ENCODE results near the gene CD300LB.
"Not testable (repeated sequence)": the region's sequence is repeated elsewhere in the genome, so short reads cannot be mapped to it uniquely, and the experiment has no call there.

CD300LB gene

DNA sequence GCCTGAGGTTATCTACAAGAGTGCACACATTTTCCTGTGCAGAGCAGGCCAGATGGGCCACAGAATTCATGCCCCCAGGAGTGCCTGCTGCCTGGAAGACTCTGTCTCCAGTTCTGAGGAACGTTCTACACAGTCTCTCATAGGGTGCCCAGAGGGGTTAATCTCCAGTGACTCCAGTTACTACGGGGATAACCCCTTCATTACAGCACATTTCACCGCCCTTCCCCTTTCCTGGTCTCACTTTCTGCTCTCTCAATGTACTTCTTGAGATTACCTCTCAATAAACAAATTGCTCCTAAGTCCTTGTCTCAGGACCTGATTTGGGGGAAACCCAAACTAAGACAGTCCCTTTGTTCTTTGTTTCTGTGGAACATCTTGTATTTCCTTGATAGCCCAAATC lies 30.3 kb upstream of the CD300LB start:
- no peaks in the 10 kb centered on the region for H3K9me3 ChIP-seq
- in situ Hi-C loops (cut with MboI; ENCODE audit: low sequenced_read_pairs), result no loop called here
- no peak overlapping the region for H3K4me3 ChIP-seq
- H3K4me1 ChIP-seq, result no peaks in the 10 kb centered on the region
- DNase-seq (ENCODE audit: low spot score in 2 of 2), result no peak
- H3K36me3 ChIP-seq (replicated peaks), result no peaks in the 10 kb centered on the region
- H3K27me3 ChIP-seq (ENCODE audit: low read depth), result no peaks in the 10 kb centered on the region

DNA sequence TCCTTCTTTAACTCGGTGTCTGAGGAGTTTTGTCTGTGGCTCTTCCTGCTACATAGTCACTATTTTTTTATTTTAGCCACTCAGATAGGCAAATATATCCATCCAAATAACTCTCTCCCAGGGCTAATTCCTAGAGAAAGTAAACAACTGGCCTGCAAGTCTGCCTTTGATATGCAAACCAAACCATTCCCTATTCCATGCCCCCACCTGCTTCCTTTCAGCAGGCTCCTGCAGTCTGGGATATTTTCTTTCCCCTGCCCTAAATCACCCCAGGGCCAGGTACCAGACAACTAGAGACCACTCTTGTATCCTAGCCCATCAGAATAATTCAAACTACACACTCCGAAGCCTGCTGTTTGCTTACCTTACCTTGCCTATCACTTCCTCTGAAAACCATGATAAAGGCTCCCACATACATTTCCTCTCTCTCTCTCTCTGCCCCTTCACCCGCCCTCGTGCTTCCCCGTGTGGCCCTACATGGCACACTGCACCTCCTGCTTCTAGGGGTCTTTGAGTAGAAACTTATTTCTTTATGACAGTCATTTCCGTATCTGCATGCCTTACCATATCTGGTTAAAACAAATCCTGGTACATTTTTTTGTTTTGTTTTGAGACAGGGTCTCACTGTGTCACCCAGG lies 27.7 kb upstream of the CD300LB start:
- H3K36me3 ChIP-seq (replicated peaks), result no peaks in the 10 kb centered on the region
- H3K27me3 ChIP-seq (ENCODE audit: low read depth), result no peaks in the 10 kb centered on the region
- DNase-seq (ENCODE audit: low spot score in 2 of 2), result no peak
- no peaks in the 10 kb centered on the region for H3K4me1 ChIP-seq
- in situ Hi-C loops (cut with MboI; ENCODE audit: low sequenced_read_pairs), result no loop called here
- H3K9me3 ChIP-seq, result no peaks in the 10 kb centered on the region
- H3K4me3 ChIP-seq, result no peak overlapping the region

DNA sequence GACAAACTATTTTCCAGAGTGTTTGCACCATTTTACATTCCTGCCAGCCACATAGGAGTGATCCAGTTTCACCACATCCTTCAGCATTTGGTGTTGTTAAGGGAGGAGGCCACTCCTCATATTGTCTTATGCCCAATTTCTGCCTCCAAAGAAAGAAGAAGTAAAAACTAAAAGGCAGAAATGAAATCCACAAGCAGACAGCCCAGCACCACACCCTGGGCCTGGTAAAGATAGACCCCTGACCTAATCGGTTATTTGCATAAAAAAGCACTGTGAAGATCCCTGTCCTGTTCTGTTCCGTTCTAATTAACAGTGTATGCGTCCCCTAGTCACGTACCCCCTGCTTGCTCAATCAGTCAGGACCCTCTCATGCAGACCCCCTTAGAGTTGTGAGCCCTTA lies 27.1 kb upstream of the CD300LB start:
- H3K27me3 ChIP-seq (ENCODE audit: low read depth); H3K4me1 ChIP-seq; H3K4me3 ChIP-seq; DNase-seq (ENCODE audit: low spot score in 2 of 2); H3K9me3 ChIP-seq; in situ Hi-C loops (cut with MboI; ENCODE audit: low sequenced_read_pairs); H3K36me3 ChIP-seq (replicated peaks): not testable (repeated sequence)

GRCh38 chr17:74555427-74555940 lies 24.2 kb upstream of the CD300LB start:
- H3K9me3 ChIP-seq, result no peaks in the 10 kb centered on the region
- H3K4me3 ChIP-seq, result no peak overlapping the region
- in situ Hi-C loops (cut with MboI; ENCODE audit: low sequenced_read_pairs), result no loop called here
- H3K27me3 ChIP-seq (ENCODE audit: low read depth), result no peaks in the 10 kb centered on the region
- no peaks in the 10 kb centered on the region for H3K36me3 ChIP-seq (replicated peaks)
- DNase-seq (ENCODE audit: low spot score in 2 of 2), result no peak
- H3K4me1 ChIP-seq, result no peaks in the 10 kb centered on the region

DNA sequence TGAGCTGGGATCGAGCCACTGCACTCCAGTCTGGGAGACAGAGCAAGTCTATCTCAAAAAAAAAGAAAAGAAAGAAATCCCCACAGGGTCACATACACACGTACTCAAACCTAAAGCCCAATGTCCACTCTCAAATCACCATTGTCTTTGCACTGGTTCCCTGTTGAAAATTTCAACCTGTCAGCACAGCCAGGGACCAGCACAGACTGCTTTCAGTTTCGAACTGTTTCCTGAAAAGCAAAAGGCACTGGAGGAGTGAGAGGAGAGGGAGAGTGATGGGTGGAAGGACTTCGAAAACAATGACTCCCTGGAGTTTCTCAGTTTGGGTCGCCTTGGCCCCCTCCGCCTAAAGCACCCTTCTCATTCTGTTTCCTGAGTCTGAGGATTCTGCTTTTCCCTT lies 23.6 kb upstream of the CD300LB start:
- in situ Hi-C loops (cut with MboI; ENCODE audit: low sequenced_read_pairs), result no loop called here
- no peaks in the 10 kb centered on the region for H3K4me1 ChIP-seq
- H3K27me3 ChIP-seq (ENCODE audit: low read depth), result no peaks in the 10 kb centered on the region; the same call in 1 of the 2 replicates
- no peak overlapping the region for H3K4me3 ChIP-seq
- H3K36me3 ChIP-seq (replicated peaks), result no peaks in the 10 kb centered on the region
- no peak for DNase-seq (ENCODE audit: low spot score in 2 of 2)
- no peaks in the 10 kb centered on the region for H3K9me3 ChIP-seq

DNA sequence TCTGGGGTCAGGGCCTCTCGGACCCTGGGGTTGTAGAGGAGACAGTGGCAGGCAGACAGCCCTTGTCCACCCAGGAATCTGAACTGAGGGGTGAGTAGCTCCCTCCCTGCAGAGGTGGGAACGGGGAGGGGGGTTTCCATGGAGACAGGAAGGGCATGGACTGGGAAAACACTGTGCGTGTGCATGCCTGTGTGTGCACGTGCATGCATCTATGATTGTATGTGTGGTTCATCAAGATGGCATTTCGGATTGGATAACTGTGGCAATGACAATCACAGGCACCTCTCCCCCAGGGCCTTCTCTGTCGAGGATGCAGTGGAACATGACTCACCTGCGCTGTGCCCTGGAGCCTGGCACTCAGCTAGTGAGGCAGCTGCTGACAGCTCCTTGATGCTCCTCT lies 20.8 kb upstream of the CD300LB start:
- Histone ChIP-seq H3K27me3 (ENCODE audit: low read depth) (peaks cover 5% of the 10 kb centered on the region; the same call in 1 of the 2 replicates), H3K36me3 (replicated peaks) (no peaks in the 10 kb centered on the region), H3K4me3 (no peak overlapping the region), H3K4me1 (no peaks in the 10 kb centered on the region), H3K9me3 (no peaks in the 10 kb centered on the region)
- DNase-seq (ENCODE audit: low spot score in 2 of 2), result no peak
- in situ Hi-C loops (cut with MboI; ENCODE audit: low sequenced_read_pairs), result no loop called here

GRCh38 chr17:74550602-74551001 lies 19.3 kb upstream of the CD300LB start:
- peaks cover 5% of the 10 kb centered on the region; the same call in 1 of the 2 replicates for H3K27me3 ChIP-seq (ENCODE audit: low read depth)
- no peaks in the 10 kb centered on the region for H3K9me3 ChIP-seq
- in situ Hi-C loops (cut with MboI; ENCODE audit: low sequenced_read_pairs), result no loop called here
- H3K4me3 ChIP-seq, result no peak overlapping the region
- DNase-seq (ENCODE audit: low spot score in 2 of 2), result no peak
- no peaks in the 10 kb centered on the region for H3K4me1 ChIP-seq
- H3K36me3 ChIP-seq (replicated peaks), result no peaks in the 10 kb centered on the region

DNA sequence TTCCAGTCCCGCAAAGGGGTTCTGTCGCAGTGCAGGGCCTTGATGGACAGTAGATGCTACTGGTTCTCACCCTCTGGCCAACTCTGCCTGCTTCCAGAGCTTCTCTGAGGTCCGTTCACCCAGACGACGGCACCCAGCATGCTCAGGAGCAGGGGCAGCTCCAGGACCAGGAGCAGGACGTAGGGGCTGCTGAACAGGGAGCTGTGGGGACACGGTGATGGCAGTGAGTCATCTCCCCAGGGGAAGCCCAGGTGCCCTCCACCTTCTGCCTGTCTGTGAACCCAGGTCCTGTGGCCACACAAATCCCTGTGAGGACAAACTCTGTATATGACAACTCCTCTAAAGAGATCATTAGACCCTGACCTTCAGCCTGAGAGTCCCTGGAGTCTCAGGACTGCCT lies 18.1 kb upstream of the CD300LB start:
- Histone ChIP-seq H3K9me3 (no peaks in the 10 kb centered on the region), H3K36me3 (replicated peaks) (no peaks in the 10 kb centered on the region), H3K4me1 (no peaks in the 10 kb centered on the region), H3K27me3 (ENCODE audit: low read depth) (peaks cover 5% of the 10 kb centered on the region; the same call in 1 of the 2 replicates), H3K4me3 (no peak overlapping the region)
- in situ Hi-C loops (cut with MboI; ENCODE audit: low sequenced_read_pairs), result no loop called here
- no peak for DNase-seq (ENCODE audit: low spot score in 2 of 2)

GRCh38 chr17:74547736-74548135 lies 16.5 kb upstream of the CD300LB start:
- H3K36me3 ChIP-seq (replicated peaks), result no peaks in the 10 kb centered on the region
- no peak overlapping the region for H3K4me3 ChIP-seq
- no peak for DNase-seq (ENCODE audit: low spot score in 2 of 2)
- H3K4me1 ChIP-seq, result no peaks in the 10 kb centered on the region
- in situ Hi-C loops (cut with MboI; ENCODE audit: low sequenced_read_pairs), result no loop called here
- H3K9me3 ChIP-seq, result no peaks in the 10 kb centered on the region
- peaks cover 5% of the 10 kb centered on the region; the same call in 1 of the 2 replicates for H3K27me3 ChIP-seq (ENCODE audit: low read depth)

DNA sequence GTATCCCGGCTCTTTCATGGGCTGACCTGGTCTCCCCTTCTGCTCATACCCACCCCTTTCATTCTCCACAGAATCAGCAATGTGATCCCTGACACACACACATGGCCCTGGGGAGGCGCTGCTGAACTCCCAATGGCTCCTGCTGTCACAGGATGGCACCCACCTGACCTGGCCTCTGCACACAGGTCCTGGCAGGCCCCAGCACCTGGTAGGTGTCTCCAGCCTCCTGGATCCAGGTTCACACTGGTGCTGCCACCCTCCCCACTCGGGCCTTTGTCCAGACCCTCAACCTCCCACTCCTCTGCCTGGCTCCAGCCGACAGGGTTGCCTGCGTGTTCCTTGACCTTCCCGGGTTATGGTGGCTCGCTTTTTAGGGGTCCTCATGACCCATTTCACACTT lies 16.0 kb upstream of the CD300LB start:
- no peaks in the 10 kb centered on the region for H3K4me1 ChIP-seq
- no peaks in the 10 kb centered on the region for H3K9me3 ChIP-seq
- peaks cover 5% of the 10 kb centered on the region; the same call in 1 of the 2 replicates for H3K27me3 ChIP-seq (ENCODE audit: low read depth)
- DNase-seq (ENCODE audit: low spot score in 2 of 2), result no peak
- no peaks in the 10 kb centered on the region for H3K36me3 ChIP-seq (replicated peaks)
- in situ Hi-C loops (cut with MboI; ENCODE audit: low sequenced_read_pairs), result no loop called here
- H3K4me3 ChIP-seq, result no peak overlapping the region

GRCh38 chr17:74546586-74546985 lies 15.3 kb upstream of the CD300LB start:
- Histone ChIP-seq H3K9me3 (no peaks in the 10 kb centered on the region), H3K36me3 (replicated peaks) (no peaks in the 10 kb centered on the region), H3K4me3 (no peak overlapping the region), H3K27me3 (ENCODE audit: low read depth) (peaks cover 5% of the 10 kb centered on the region; the same call in 1 of the 2 replicates), H3K4me1 (no peaks in the 10 kb centered on the region)
- no peak for DNase-seq (ENCODE audit: low spot score in 2 of 2)
- in situ Hi-C loops (cut with MboI; ENCODE audit: low sequenced_read_pairs), result no loop called here

DNA sequence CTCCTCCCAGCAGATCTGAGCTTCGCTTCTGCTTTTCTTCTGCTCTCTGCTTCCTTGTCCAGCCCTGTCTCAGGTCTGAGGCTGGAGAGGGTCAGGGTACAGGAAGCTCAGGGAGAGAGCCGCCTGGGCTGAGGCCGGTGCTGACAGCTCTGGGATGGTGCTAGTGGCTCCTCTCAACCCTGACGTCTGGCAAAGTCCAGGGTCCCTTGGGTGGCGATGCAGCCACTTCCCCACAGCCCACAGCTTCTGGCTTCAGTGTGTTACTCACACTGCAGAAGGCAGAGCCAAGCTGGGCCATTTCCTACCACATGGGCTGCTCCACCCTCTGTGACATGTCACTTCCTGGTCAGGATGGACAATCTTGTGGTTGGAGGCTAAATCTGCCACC lies 14.6 kb upstream of the CD300LB start, which contains the start of gene CD300C:
TSS of gene CD300C (minus strand) at position 273 of the 388 bp plus-strand sequence. CDS start 333 bp downstream, outside the sequence.
- H3K36me3 ChIP-seq (replicated peaks), result no peaks in the 10 kb centered on the region
- no peaks in the 10 kb centered on the region for H3K9me3 ChIP-seq
- H3K4me1 ChIP-seq, result no peaks in the 10 kb centered on the region
- DNase-seq (ENCODE audit: low spot score in 2 of 2), result no peak
- in situ Hi-C loops (cut with MboI; ENCODE audit: low sequenced_read_pairs), result no loop called here
- H3K27me3 ChIP-seq (ENCODE audit: low read depth), result peaks cover 5% of the 10 kb centered on the region; the same call in 1 of the 2 replicates
- H3K4me3 ChIP-seq, result no peak within 1 kb of the TSS

DNA sequence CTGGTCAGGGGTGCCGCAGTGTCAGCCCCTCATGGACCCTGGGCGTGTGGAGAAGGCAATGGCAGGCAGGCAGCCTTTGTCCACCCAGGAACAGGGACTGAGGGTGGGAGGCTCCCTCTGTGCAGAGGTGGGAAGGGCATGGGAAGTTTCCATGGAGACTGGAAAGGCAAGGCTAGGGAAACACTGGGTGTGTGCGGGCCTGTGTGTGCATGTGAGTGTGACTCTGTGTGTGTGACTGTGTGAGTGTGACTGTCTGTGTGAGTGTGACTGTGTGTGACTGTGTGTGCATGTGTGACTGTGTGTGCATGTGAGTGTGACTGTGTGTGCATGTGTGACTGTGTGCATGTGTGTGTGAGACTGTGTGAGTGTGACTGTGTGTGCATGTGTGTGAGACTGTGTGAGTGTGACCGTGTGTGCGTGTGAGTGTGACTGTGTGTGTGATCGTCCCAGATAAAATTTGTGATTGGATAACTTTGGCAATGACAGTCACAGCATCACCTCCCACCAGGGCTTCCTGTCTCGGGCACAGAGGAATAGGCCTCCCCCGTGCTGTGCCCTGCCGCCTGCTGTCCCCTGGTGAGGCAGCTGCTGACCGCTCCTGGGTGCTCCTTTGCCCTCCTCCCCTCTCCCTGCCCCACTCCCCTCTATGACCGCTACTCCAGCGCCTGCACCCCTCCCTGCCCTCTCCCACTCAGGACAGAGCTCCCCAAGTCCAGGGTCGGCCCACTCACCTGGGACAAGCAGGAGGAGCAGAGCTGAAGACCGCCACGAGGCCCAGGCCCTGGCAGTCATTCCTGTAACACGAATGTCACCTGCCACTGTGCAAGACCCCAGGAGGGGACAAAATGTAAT lies 13.9 kb upstream of the CD300LB start:
- Histone ChIP-seq H3K4me1 (no peaks in the 10 kb centered on the region), H3K9me3 (no peaks in the 10 kb centered on the region), H3K27me3 (ENCODE audit: low read depth) (peaks cover 5% of the 10 kb centered on the region; the same call in 1 of the 2 replicates), H3K36me3 (replicated peaks) (no peaks in the 10 kb centered on the region), H3K4me3 (no peak overlapping the region)
- no peak for DNase-seq (ENCODE audit: low spot score in 2 of 2)
- in situ Hi-C loops (cut with MboI; ENCODE audit: low sequenced_read_pairs), result no loop called here

Measured in HAP-1 (cell line).